ENCODE data around the gene CABLES1.

The CABLES1 gene

GRCh38 chr18:23113576-23113975 is 21.7 kb upstream of the CABLES1 start:
- DNase-seq = no peak

- peak; percentile 79 for DNase-seq
Observed at GRCh38 chr18:23114171-23114881, 21.0 kb upstream of the CABLES1 start.

GRCh38 chr18:23114911-23115310 is 20.4 kb upstream of the CABLES1 start:
- no peak for DNase-seq

- DNase-seq = peak; percentile 26
Observed at GRCh38 chr18:23115683-23116096, 19.6 kb upstream of the CABLES1 start.

- peak; percentile 31 for DNase-seq
Observed at GRCh38 chr18:23121133-23121532, 14.2 kb upstream of the CABLES1 start.

GRCh38 chr18:23122334-23123229 is 12.7 kb upstream of the CABLES1 start:
- DNase-seq = no peak

- DNase-seq = peak; percentile 92
Observed at GRCh38 chr18:23126376-23127056, 8.8 kb upstream of the CABLES1 start.

- DNase-seq = peak; percentile 51
Observed at GRCh38 chr18:23127090-23127489, 8.2 kb upstream of the CABLES1 start.

- DNase-seq = no peak
Observed at GRCh38 chr18:23129355-23130002, 5.8 kb upstream of the CABLES1 start.

GRCh38 chr18:23131693-23132319 is 3.5 kb upstream of the CABLES1 start:
- DNase-seq = peak; percentile 94

- DNase-seq = peak; percentile 100
Observed at GRCh38 chr18:23133860-23134779, 1.2 kb upstream of the CABLES1 start.

GRCh38 chr18:23135550-23136325 is 453 bp downstream of the CABLES1 start:
- no peak for DNase-seq

- peak; percentile 73 for DNase-seq
Observed at GRCh38 chr18:23136326-23137096, 1.2 kb downstream of the CABLES1 start.

- DNase-seq = peak; percentile 73
Observed at GRCh38 chr18:23137097-23137635, 1.9 kb downstream of the CABLES1 start.

GRCh38 chr18:23137788-23138216 is 2.5 kb downstream of the CABLES1 start:
- peak; percentile 63 for DNase-seq

GRCh38 chr18:23138471-23138870 is 3.2 kb downstream of the CABLES1 start:
- peak; percentile 55 for DNase-seq

- peak; percentile 96 for DNase-seq
Observed at GRCh38 chr18:23141104-23141999, 6.1 kb downstream of the CABLES1 start.

Data from NCI-H69 (cell line).